Subcutaneous preadipocyte (primary cell): ENCODE data around the gene KIF13A. TPM values are rescaled to one million over a fixed set of nuclear protein-coding genes. Genes with fewer than 3 reads are reported as not detected.

Experiments
- small RNA-seq: library from RNA; depleted of rRNA; stranded (forward); fragments of <200 nt; gene quantifications from one replicate; pipeline ENCODE3, GENCODE V24; 2012
- total RNA-seq: library from RNA; depleted of rRNA; stranded (reverse); fragments of >200 nt; gene quantifications from 2 replicates; pipeline ENCODE4 v1.2.3, GENCODE V29; 2012

Gene KIF13A
- 26.1 and 29.3 TPM in 2 replicates for total RNA-seq

GRCh38 chr6:17987447-17987696 lies at the start of gene KIF13A:
KIF13A (minus strand) TSS chr6:17987635; CDS start chr6:17987463, 172 bp downstream.

Small RNAs within 50 kb of the gene (small RNA-seq; reads per million reads assigned to genes)
- gene RF00019 (not detected), gene RNA5SP204 (2.0 reads per million, percentile 79 among the genes with 10 or more reads in this experiment)

Other genes starting within 250 kb of the KIF13A start
- 1.8 and 2.0 TPM in 2 replicates for gene NHLRC1, start 135.0 kb upstream of the KIF13A start, total RNA-seq
- 11.0 and 11.1 TPM in 2 replicates for gene TPMT, start 167.4 kb upstream of the KIF13A start, total RNA-seq
- gene KDM1B, start 167.8 kb upstream of the KIF13A start, total RNA-seq: 18.0 and 23.3 TPM in 2 replicates